OCI-LY3 (cell line): Measurements from ENCODE around the gene ZFP57.

Experiments
- H2AFZ ChIP-seq: fragments of 200-600, 300-600 bp; shearing (Covaris generic); 2 replicates; pipeline ENCODE4 v1.6.0; 2014; ENCODE audit warnings: antibody characterized with exemption, low read depth, low read length
- H3K27ac ChIP-seq: fragments of 200-600, 300-600 bp; sonication (generic); 2 replicates; pipeline ENCODE4 v1.5.1; 2014; ENCODE audit warnings: mild to moderate bottlenecking, low read length, moderate library complexity, mixed read lengths
- H3K27me3 ChIP-seq: fragments of 200-600, 300-600 bp; sonication (generic); 2 replicates; pipeline ENCODE4 v1.6.1; 2014; ENCODE audit warnings: low read depth, low read length, mixed read lengths
- H3K36me3 ChIP-seq: fragments of 200-600, 300-600 bp; sonication (generic); replicated peaks from 2 replicates; pipeline ENCODE3; 2014; ENCODE audit warnings: low read depth, low read length, mixed read lengths
- H3K4me1 ChIP-seq: fragments of 300-600, 200-600 bp; sonication (generic); 2 replicates; pipeline ENCODE4 v1.6.1; 2014; ENCODE audit warnings: low read length, mixed read lengths
- H3K4me2 ChIP-seq: fragments of 200-600, 300-600 bp; sonication (generic); 2 replicates; pipeline ENCODE4 v1.6.1; 2014; ENCODE audit warnings: low read length, mixed read lengths
- H3K4me3 ChIP-seq: fragments of 300-600, 200-600 bp; sonication (generic); 2 replicates; pipeline ENCODE4 v1.5.1; 2014; ENCODE audit warnings: antibody characterized with exemption, mild to moderate bottlenecking, low read length, moderate library complexity
- H3K79me2 ChIP-seq: fragments of 300-600, 200-600 bp; shearing (Covaris generic); 2 replicates; pipeline ENCODE4 v1.6.1; 2014; ENCODE audit warnings: mild to moderate bottlenecking, low read length, mixed read lengths
- H3K9ac ChIP-seq: fragments of 300-600, 200-600 bp; shearing (Covaris generic); 2 replicates; pipeline ENCODE4 v1.6.0; 2014; ENCODE audit warnings: mild to moderate bottlenecking, low read length, moderate library complexity
- H3K9me3 ChIP-seq: fragments of 200-600, 300-600 bp; shearing (Covaris generic); 2 replicates; pipeline ENCODE4 v1.6.1; 2014; ENCODE audit warnings: low read length, mixed read lengths; ENCODE audit not compliant: insufficient read depth
- H4K20me1 ChIP-seq: fragments of 200-600, 300-600 bp; sonication (generic); 2 replicates; pipeline ENCODE4 v1.6.1; 2016; ENCODE audit warnings: low read length, mixed read lengths; ENCODE audit not compliant: insufficient read depth
- EZH2phosphoT487 ChIP-seq: fragments of 200-600 bp; shearing (Covaris generic); IDR thresholded peaks from 2 replicates; pipeline ENCODE4 v1.6.1; 2018; ENCODE audit warnings: antibody characterized with exemption, mixed run types, low read depth
- TF ChIP-seq, protein P1 (sequence below): fragments of 200-600, 300-600 bp; sonication (generic); IDR thresholded peaks from 2 replicates; pipeline ENCODE4 v1.5.1; 2014; ENCODE audit warnings: antibody characterized with exemption, low read length, low read depth

The ZFP57 gene

GRCh38 chr6:29625337-29625930, 55.5 kb downstream of the ZFP57 start:
- no peak for TF ChIP-seq EZH2phosphoT487
- TF ChIP-seq, protein P1, sequence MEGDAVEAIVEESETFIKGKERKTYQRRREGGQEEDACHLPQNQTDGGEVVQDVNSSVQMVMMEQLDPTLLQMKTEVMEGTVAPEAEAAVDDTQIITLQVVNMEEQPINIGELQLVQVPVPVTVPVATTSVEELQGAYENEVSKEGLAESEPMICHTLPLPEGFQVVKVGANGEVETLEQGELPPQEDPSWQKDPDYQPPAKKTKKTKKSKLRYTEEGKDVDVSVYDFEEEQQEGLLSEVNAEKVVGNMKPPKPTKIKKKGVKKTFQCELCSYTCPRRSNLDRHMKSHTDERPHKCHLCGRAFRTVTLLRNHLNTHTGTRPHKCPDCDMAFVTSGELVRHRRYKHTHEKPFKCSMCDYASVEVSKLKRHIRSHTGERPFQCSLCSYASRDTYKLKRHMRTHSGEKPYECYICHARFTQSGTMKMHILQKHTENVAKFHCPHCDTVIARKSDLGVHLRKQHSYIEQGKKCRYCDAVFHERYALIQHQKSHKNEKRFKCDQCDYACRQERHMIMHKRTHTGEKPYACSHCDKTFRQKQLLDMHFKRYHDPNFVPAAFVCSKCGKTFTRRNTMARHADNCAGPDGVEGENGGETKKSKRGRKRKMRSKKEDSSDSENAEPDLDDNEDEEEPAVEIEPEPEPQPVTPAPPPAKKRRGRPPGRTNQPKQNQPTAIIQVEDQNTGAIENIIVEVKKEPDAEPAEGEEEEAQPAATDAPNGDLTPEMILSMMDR, result no peak
- no peak overlapping the region for H3K27ac ChIP-seq
- no peak overlapping the region for H3K4me2 ChIP-seq

GRCh38 chr6:29624520-29624961, 56.4 kb downstream of the ZFP57 start:
- Histone ChIP-seq H3K36me3 (no peaks in the 10 kb centered on the region), H4K20me1 (no peaks in the 10 kb centered on the region), H3K9ac (no peak overlapping the region), H3K9me3 (no peaks in the 10 kb centered on the region), H2AFZ (no peak overlapping the region), H3K79me2 (no peaks in the 10 kb centered on the region), H3K27me3 (no peaks in the 10 kb centered on the region), H3K4me1 (peaks cover 7% of the 10 kb centered on the region), H3K27ac (no peak overlapping the region), H3K4me2 (no peak overlapping the region), H3K4me3 (no peak overlapping the region)
- TF ChIP-seq, protein P1, result no peak
- no peak for TF ChIP-seq EZH2phosphoT487

More at GRCh38 chr6:29625337-29625930, 55.5 kb downstream of the ZFP57 start:
- no peak overlapping the region for H2AFZ ChIP-seq
- no peak overlapping the region for H3K9ac ChIP-seq
- H3K9me3 ChIP-seq, result no peaks in the 10 kb centered on the region
- H4K20me1 ChIP-seq, result no peaks in the 10 kb centered on the region
- no peaks in the 10 kb centered on the region for H3K79me2 ChIP-seq
- H3K36me3 ChIP-seq, result peaks cover 3% of the 10 kb centered on the region
- H3K4me3 ChIP-seq, result no peak overlapping the region
- H3K4me1 ChIP-seq, result peaks cover 8% of the 10 kb centered on the region
- no peaks in the 10 kb centered on the region for H3K27me3 ChIP-seq
